Right lobe of liver (tissue), 6 donors: Measurements from ENCODE around the gene TCF7L2. TPM values are rescaled to one million over a fixed set of nuclear protein-coding genes. Genes with fewer than 3 reads are reported as not detected.

Source experiments
- ATAC-seq, 4 donors: fragments of 200-7000 bp; cut with Tn5 transposase; one replicate each; pipeline ENCODE4 v1.9.1; 2020; ENCODE audit warnings: mild to moderate bottlenecking in 4 of 4, moderate library complexity in 4 of 4
- DNase-seq, 3 donors: peaks; one replicate each; pipeline ENCODE4 v3.0.0-alpha.2; 2020
- H3K27ac ChIP-seq, 3 donors: fragments of 200-600 bp; one replicate each; pipeline ENCODE4 v1.8.0; 2022
- H3K27me3 ChIP-seq, 2 donors: fragments of 200-600 bp; one replicate each; pipeline ENCODE4 v1.8.0; 2022
- H3K36me3 ChIP-seq, 4 donors: fragments of 200-600 bp; sonication (generic) in 1 of 4; one replicate each; pipeline versions ENCODE4 v1.5.1 to v1.8.0; 2017 to 2022; ENCODE audit warnings: control low read depth in 1 of 4
- H3K4me1 ChIP-seq, 4 donors: fragments of 200-600 bp; sonication (generic) in 1 of 4; one replicate each; pipeline versions ENCODE4 v1.5.1 to v1.8.0; 2017 to 2022; ENCODE audit warnings: control low read depth in 1 of 4
- H3K4me3 ChIP-seq, 3 donors: fragments of 200-600 bp; one replicate each; pipeline ENCODE4 v1.8.0; 2022
- H3K9me3 ChIP-seq, 4 donors: fragments of 200-600 bp; sonication (generic) in 1 of 4; one replicate each; pipeline versions ENCODE4 v1.5.1 to v1.8.0; 2017 to 2022; ENCODE audit warnings: control low read depth in 1 of 4
- CTCF ChIP-seq, 4 donors: fragments of 200-600 bp in 3 of 4; fragments of 450-650 bp in 1 of 4; IDR thresholded peaks; one replicate each; pipeline versions ENCODE4 v1.5.1 to v1.8.0; 2016 to 2022; ENCODE audit warnings: antibody characterized with exemption in 4 of 4, mild to moderate bottlenecking in 2 of 4
- POLR2A ChIP-seq: fragments of 450-650 bp; IDR thresholded peaks from one replicate; pipeline ENCODE4 v1.6.1; 2017; ENCODE audit warnings: antibody characterized with exemption, mild to moderate bottlenecking
- WGBS: methylation state at CpG from one replicate; pipeline ENCODE4 v1.1.6; 2018; ENCODE audit warnings: low coverage, low lambda C conversion rate; ENCODE audit not compliant: insufficient coverage; ENCODE audit errors: missing lambda C conversion rate; 5-methylcytosine and 5-hydroxymethylcytosine counted together
- intact Hi-C, 2 donors: fragments of 100-400 bp; cut with DNase I; formaldehyde crosslinking; loops; one replicate each; pipeline versions ENCODE4 v1.11.2 to v1.14.1; 2022
- total RNA-seq, 6 experiments: library from RNA; depleted of rRNA in 2 of 6; stranded (reverse); fragments of >200 nt in 2 of 6; fragmentation: NEBNext Ultra II Directional in 3 of 6; extraction: Animal tissue kit (Norgen Biotek cat#: 25700) in 3 of 6; gene quantifications; one replicate each; pipeline versions ENCODE4 v1.1.0 to v1.2.4, GENCODE V29; 2016 to 2023
- donor health status: DM: no; HTN: yes; CAD: no.
- donor health status: DM: no; HTN: no; CAD: no.
- donor health status: DM: no; HTN: no; CAD: no.
- donor health status: DM: no; HTN: yes; CAD: no.
- donor health status: DM: no; HTN: yes; CAD: no.

Gene TCF7L2
- total RNA-seq, 6 experiments from 2014 or later = 9.4 to 33.2 (median 16.7) TPM

- ATAC-seq = no peak
- no peak for DNase-seq
- Histone ChIP-seq H3K27ac (no peak overlapping the region), H3K27me3 (no peaks in the 10 kb centered on the region), H3K36me3 (peaks cover 0 to 19% (median 4%) of the 10 kb centered on the region in 4 donors), H3K4me1 (peaks cover 0 to 5% (median 0%) of the 10 kb centered on the region in 4 donors), H3K4me3 (no peak overlapping the region), H3K9me3 (no peaks in the 10 kb centered on the region)
- TF ChIP-seq POLR2A (no peak), CTCF (IDR thresholded peaks at IDR 0.05) (no peak)
- intact Hi-C loops = loop anchor here in 1 of 2 donors (10.0 kb wide), 1 partner anchor 52 kb away; no protein-coding TSS in a partner anchor
- 86% methylated on average over 3 of the region's 4 CpGs for WGBS
Observed at GRCh38 chr10:112962343-112962742, 12.3 kb downstream of the TCF7L2 start.

GRCh38 chr10:112963835-112964234 lies 13.8 kb downstream of the TCF7L2 start:
- H3K27ac ChIP-seq = no peak overlapping the region
- no peaks in the 10 kb centered on the region for H3K27me3 ChIP-seq
- 67% methylated on average over 5 of the region's 5 CpGs for WGBS
- H3K4me1 ChIP-seq = peaks cover 0 to 5% (median 0%) of the 10 kb centered on the region in 4 donors
- TF ChIP-seq POLR2A = no peak
- no peak for TF ChIP-seq CTCF (IDR thresholded peaks at IDR 0.05)
- DNase-seq (no peak), ATAC-seq (peak in 3 of 4 donors; percentile 22 to 56 (median 26))
- H3K4me3 ChIP-seq = no peak overlapping the region
- H3K36me3 ChIP-seq = peaks cover 0 to 23% (median 12%) of the 10 kb centered on the region in 4 donors
- intact Hi-C loops = loop anchor here in 1 of 2 donors (10.0 kb wide), 1 partner anchor 51 kb away; no protein-coding TSS in a partner anchor
- no peaks in the 10 kb centered on the region for H3K9me3 ChIP-seq

- DNase-seq = no peak
- Histone ChIP-seq H3K9me3 (no peaks in the 10 kb centered on the region), H3K27ac (no peak overlapping the region), H3K36me3 (peaks cover 0 to 23% (median 12%) of the 10 kb centered on the region in 4 donors), H3K27me3 (no peaks in the 10 kb centered on the region), H3K4me1 (peaks cover 0 to 5% (median 0%) of the 10 kb centered on the region in 4 donors), H3K4me3 (no peak overlapping the region)
- TF ChIP-seq POLR2A = no peak
- intact Hi-C loops = loop anchor here in 1 of 2 donors (10.0 kb wide), 1 partner anchor 50 kb away; no protein-coding TSS in a partner anchor
- no peak for ATAC-seq
- 92% methylated on average over 6 of the region's 6 CpGs for WGBS
Observed at GRCh38 chr10:112964482-112964881, 14.4 kb downstream of the TCF7L2 start.

GRCh38 chr10:112966194-112966855 lies 16.3 kb downstream of the TCF7L2 start:
- Histone ChIP-seq H3K9me3 (no peaks in the 10 kb centered on the region), H3K4me3 (no peak overlapping the region), H3K27ac (no peak overlapping the region), H3K4me1 (peaks cover 0 to 5% (median 0%) of the 10 kb centered on the region in 4 donors), H3K27me3 (no peaks in the 10 kb centered on the region), H3K36me3 (peaks cover 0 to 23% (median 12%) of the 10 kb centered on the region in 4 donors)
- DNase-seq = no peak
- no peak for TF ChIP-seq CTCF (IDR thresholded peaks at IDR 0.05)
- TF ChIP-seq POLR2A = no peak
- no peak for ATAC-seq
- 89% methylated on average over 6 of the region's 9 CpGs for WGBS
- intact Hi-C loops = loop anchor here in 1 of 2 donors (10.0 kb wide), 1 partner anchor 48 kb away; no protein-coding TSS in a partner anchor

- H3K4me1 ChIP-seq = peaks cover 0 to 5% (median 0%) of the 10 kb centered on the region in 4 donors
- TF ChIP-seq CTCF (IDR thresholded peaks at IDR 0.05) (no peak), POLR2A (no peak)
- DNase-seq (no peak), ATAC-seq (peak in 1 of 4 donors; percentile 33)
- H3K36me3 ChIP-seq = peaks cover 0 to 23% (median 12%) of the 10 kb centered on the region in 4 donors
- H3K4me3 ChIP-seq = no peak overlapping the region
- 86% methylated on average over 5 of the region's 5 CpGs for WGBS
- intact Hi-C loops = loop anchor here in 1 of 2 donors (10.0 kb wide), 1 partner anchor 48 kb away; no protein-coding TSS in a partner anchor
- H3K9me3 ChIP-seq = no peaks in the 10 kb centered on the region
- H3K27me3 ChIP-seq = no peaks in the 10 kb centered on the region
- no peak overlapping the region for H3K27ac ChIP-seq
Observed at GRCh38 chr10:112967200-112967599, 17.2 kb downstream of the TCF7L2 start.
